ENCODE data around the gene UGT1A8. TPM values are rescaled to one million over a fixed set of nuclear protein-coding genes. Genes with fewer than 3 reads are reported as not detected.
"Not testable (repeated sequence)": the region's sequence is repeated elsewhere in the genome, so short reads cannot be mapped to it uniquely, and the experiment has no call there.

UGT1A8 gene
- total RNA-seq, 1 donor from 2014 or later = not detected

DNA sequence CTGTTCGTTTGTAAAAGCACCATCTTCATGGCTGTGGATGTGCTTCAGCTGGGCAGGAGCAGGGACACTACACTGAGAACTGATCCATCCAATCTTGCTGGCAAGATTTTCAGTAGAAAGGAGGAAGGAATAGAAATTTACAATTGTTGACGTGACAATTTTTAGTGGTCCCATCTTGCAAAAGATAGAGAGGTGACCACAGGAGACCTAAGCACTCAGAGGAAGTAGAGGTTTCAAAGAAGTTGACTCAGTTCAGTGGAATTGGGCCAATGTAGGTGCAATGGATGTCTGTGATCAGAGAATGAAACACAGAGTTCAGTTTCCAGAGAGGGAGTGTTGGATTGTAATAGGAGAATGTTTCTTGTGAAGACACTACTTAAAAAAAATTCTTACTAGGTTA lies 96.7 kb downstream of the UGT1A8 start:
- DNase-seq (ENCODE audit: low read depth in 2 of 2) = no peak

- no peak for DNase-seq (ENCODE audit: low read depth in 2 of 2)
Measured at GRCh38 chr2:233718552-233718951, 101.1 kb downstream of the UGT1A8 start, which contains the start of gene UGT1A4. TSS of gene UGT1A4 (plus strand) at chr2:233718736. CDS start at chr2:233718821, 85 bp downstream.

- DNase-seq (ENCODE audit: low read depth in 2 of 2) = no peak
Measured at GRCh38 chr2:233728723-233729301, 111.4 kb downstream of the UGT1A8 start, which contains the start of gene UGT1A3. TSS of gene UGT1A3 (plus strand) at chr2:233729042. CDS start at chr2:233729127, 85 bp downstream.

DNA sequence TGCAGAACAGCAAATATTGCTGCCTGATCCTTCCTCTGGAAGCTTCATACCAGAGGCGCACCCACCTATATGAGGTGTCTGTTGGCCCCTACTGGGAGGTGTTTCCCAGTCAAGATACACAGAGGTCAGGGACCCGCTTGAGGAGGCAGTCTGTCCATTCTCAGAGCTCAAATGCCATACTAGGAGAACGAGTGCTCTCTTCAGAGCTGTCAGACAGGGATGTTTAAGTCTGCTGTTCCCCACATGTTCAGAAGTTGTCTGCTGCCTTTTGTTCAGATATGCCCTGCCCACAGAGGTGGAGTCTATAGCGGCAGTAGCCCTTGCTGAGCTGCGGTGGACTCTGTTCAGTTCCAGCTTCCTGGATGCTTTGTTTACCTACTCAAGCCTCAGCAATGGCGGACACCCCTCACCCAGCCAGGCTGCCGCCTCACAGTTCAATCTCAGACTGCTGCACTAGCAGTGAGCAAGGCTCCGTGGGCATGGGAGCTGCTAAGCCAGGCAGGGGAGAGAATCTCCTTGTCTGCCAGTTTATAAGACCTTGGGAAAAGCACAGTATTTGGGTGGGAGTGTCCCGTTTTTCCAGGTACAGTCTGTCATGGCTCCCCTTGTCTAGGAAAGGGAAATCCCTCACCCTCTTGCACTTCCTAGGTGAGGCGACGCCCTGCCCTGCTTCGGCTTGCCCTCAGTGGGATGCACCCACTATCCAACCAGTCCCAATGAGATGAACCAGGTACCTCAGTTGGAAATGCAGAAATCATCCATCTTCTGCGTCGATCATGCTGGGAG lies 119.6 kb downstream of the UGT1A8 start:
- DNase-seq (ENCODE audit: low read depth in 2 of 2) = not testable (repeated sequence)

- no peak for DNase-seq (ENCODE audit: low read depth in 2 of 2)
Measured at GRCh38 chr2:233740870-233741269, 123.4 kb downstream of the UGT1A8 start.

- DNase-seq (ENCODE audit: low read depth in 2 of 2) = no peak
Measured at GRCh38 chr2:233743464-233744259, 126.2 kb downstream of the UGT1A8 start.

- no peak for DNase-seq (ENCODE audit: low read depth in 2 of 2)
Measured at GRCh38 chr2:233745073-233745755, 127.8 kb downstream of the UGT1A8 start.

- DNase-seq (ENCODE audit: low read depth in 2 of 2) = not testable (repeated sequence)
Measured at GRCh38 chr2:233745838-233746237, 128.4 kb downstream of the UGT1A8 start.

GRCh38 chr2:233746475-233747282 lies 129.2 kb downstream of the UGT1A8 start:
- DNase-seq (ENCODE audit: low read depth in 2 of 2) = no peak

- DNase-seq (ENCODE audit: low read depth in 2 of 2) = no peak
Measured at GRCh38 chr2:233747283-233747544, 129.8 kb downstream of the UGT1A8 start.

DNA sequence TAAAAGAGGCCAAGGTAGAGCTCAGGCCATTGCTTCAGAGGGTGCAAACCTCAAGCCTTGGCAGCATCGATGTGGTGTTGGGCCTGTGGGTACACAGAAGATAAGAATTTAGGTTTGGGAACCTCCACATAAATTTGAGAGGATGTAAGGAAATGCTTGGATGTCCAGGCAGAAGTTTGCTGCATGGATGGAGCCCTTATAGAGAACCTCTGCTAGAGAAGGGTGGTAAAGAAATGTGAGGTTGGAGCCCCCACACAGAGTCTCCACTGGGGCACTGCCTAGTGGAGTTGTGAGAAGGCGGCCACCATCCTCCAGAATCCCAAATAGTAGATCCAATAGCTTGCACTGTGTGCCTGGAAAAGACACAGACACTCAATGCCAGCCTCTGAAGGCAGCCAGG lies 133.3 kb downstream of the UGT1A8 start:
- not testable (repeated sequence) for DNase-seq (ENCODE audit: low read depth in 2 of 2)

- DNase-seq (ENCODE audit: low read depth in 2 of 2) = not testable (repeated sequence)
Measured at GRCh38 chr2:233751212-233752009, 134.0 kb downstream of the UGT1A8 start.

- no peak for DNase-seq (ENCODE audit: low read depth in 2 of 2)
Measured at GRCh38 chr2:233754872-233755611, 137.6 kb downstream of the UGT1A8 start.

DNA sequence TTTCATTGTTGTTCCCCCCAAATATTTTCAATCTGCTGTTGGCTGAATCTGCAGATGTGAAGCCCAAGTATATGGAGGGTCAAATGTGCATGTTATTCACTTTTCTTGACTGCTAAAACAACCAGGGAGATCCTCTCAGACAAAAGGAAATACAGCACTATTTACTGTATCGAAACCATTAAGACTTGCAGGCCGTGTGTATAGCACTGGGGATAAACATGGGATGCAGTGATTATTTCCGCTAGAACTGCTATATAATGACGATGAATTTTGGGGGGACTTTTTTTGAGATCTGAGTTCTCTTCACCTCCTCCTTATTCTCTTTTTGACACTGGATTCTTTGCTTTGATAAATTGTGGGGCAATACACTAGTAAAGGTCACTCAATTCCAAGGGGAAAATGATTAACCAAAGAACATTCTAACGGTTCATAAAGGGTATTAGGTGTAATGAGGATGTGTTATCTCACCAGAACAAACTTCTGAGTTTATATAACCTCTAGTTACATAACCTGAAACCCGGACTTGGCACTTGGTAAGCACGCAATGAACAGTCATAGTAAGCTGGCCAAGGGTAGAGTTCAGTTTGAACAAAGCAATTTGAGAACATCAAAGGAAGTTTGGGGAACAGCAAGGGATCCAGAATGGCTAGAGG lies 139.1 kb downstream of the UGT1A8 start:
- DNase-seq (ENCODE audit: low read depth in 2 of 2) = no peak

DNA sequence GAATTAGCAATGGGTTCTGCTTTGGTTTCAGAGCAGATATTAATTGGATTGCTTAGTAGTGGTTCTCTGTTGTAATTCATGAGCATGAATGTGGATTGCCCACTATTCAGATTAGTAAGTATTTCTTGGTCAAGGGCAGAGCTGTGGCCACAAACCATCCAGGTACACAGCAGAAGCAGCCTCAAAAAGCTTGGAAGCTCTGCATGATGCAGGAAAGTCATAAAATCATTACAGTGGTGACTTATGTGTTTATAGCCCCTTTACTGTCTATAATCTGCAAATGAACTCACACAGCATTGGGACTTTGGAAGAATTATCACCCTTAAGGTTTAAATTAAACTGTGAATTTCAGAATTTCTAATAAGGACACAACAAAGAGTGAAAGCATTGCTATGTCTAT lies 140.7 kb downstream of the UGT1A8 start:
- no peak for DNase-seq (ENCODE audit: low read depth in 2 of 2)

DNA sequence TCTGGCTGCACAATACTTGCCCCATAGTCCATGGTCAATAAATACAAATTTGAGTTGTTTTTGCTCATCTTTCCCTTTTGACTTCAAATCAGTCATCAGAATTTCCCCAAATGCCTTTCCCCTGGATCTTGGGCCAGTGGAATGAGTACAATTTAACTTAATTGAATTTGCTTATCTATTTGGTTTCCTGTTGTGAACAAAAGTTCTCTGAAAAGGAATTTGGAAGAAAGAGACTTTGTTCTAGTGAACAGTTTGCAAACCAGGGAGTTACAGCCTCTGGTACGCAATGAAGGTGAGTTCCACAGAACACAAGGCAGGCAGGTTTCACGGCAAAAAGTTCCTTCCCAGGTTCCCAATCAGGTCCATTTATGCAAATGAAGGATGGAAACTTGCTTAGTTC lies 141.4 kb downstream of the UGT1A8 start:
- no peak for DNase-seq (ENCODE audit: low read depth in 2 of 2)

GRCh38 chr2:233760043-233760442 lies 142.6 kb downstream of the UGT1A8 start, which contains the start of gene UGT1A1:
TSS of gene UGT1A1 (plus strand) at chr2:233760270. CDS start at chr2:233760288, 18 bp downstream.
- no peak for DNase-seq (ENCODE audit: low read depth in 2 of 2)

DNA sequence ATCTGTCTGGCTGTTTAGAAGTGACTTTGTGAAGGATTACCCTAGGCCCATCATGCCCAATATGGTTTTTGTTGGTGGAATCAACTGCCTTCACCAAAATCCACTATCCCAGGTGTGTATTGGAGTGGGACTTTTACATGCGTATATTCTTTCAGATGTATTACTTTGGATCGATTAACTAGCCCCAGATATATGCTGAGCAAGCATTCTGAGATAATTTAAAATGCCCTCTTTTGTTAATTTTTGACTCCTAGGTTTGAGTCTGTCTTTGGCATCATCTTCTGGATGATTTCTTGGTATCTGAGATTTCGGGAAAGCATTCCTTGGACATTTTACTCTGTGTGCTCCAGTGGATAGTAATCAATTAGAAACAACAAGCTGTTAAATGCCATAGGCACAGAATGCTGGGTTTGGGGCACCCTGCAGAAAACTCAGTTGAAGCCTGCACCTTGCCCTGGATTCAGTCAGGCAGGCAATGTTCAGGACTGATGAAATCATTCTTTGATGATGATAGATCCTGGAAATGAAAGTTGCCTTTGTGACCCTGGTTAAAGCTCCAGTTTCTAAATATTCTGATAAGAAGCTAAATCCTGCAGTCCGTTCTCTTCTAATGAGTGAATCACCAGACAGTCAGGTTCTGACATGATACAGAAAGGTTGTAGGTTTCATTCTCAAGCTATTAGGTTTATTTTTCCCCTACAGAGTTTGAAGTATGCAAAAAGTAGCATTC lies 143.8 kb downstream of the UGT1A8 start:
- DNase-seq (ENCODE audit: low read depth in 2 of 2) = no peak

Data from dermis microvascular lymphatic vessel endothelial cell (primary cell).